IMR-90 (cell line): Measurements from ENCODE around the gene PRR13. TPM values are rescaled to one million over a fixed set of nuclear protein-coding genes. Genes with fewer than 3 reads are reported as not detected.
A peak's percentile ranks its signal among the peaks of the same experiment; 100 is the strongest.

Experiments used
- ATAC-seq: fragments of 200-7000 bp; cut with Tn5 transposase; 2 replicates; pipeline ENCODE4 v1.9.1; 2020; ENCODE audit warnings: low read depth, mild to moderate bottlenecking, moderate library complexity
- BruUV-seq: library from RNA; stranded (reverse); fragments of 400-500 nt; replicated peaks from 2 replicates; lab custom pipeline; 2021; lab: Mats Ljungman, UMichigan
- CTCF ChIA-PET: fragments of 300-600 bp; formaldehyde crosslinking; extraction: SDS; loops from one replicate; lab custom pipeline; 2021; ENCODE audit warnings: antibody characterized with exemption; lab: Yijun Ruan, JAX
- POLR2A ChIA-PET: fragments of 300-600 bp; sonication (Branson Sonifier 250); formaldehyde crosslinking; loops from one replicate; lab custom pipeline; 2022; ENCODE audit warnings: antibody characterized with exemption; ENCODE audit not compliant: unreplicated experiment; lab: Charles Lee
- DNase-seq: peaks from one replicate; pipeline ENCODE4 v3.0.0; 2013
- H2AFZ ChIP-seq: replicated peaks from 2 replicates; pipeline ENCODE3; 2013; ENCODE audit warnings: low read length, mild to moderate bottlenecking; ENCODE audit not compliant: poor library complexity
- H2AK5ac ChIP-seq: 2 replicates; pipeline ENCODE4 v1.6.1; 2013; ENCODE audit warnings: low read depth, low read length, inconsistent platforms
- H2AK9ac ChIP-seq: replicated peaks from 2 replicates; pipeline ENCODE3; 2013; ENCODE audit warnings: mild to moderate bottlenecking, low read depth, low read length, moderate library complexity; ENCODE audit not compliant: poor library complexity
- H2BK120ac ChIP-seq: 2 replicates; pipeline ENCODE4 v1.6.1; 2013; ENCODE audit warnings: low read depth, low read length, inconsistent platforms
- H2BK15ac ChIP-seq: 3 replicates; pipeline ENCODE4 v1.6.1; 2013; ENCODE audit warnings: low read depth, low read length, inconsistent platforms
- H2BK20ac ChIP-seq: 2 replicates; pipeline ENCODE4 v1.6.1; 2013; ENCODE audit warnings: low read depth, mild to moderate bottlenecking, inconsistent platforms, low read length, moderate library complexity
- H2BK5ac ChIP-seq: 2 replicates; pipeline ENCODE4 v1.6.1; 2013; ENCODE audit warnings: mild to moderate bottlenecking, low read depth, low read length, inconsistent platforms; ENCODE audit not compliant: poor library complexity, severe bottlenecking
- H3K14ac ChIP-seq: replicated peaks from 2 replicates; pipeline ENCODE4 v1.6.1; 2013; ENCODE audit warnings: low read depth, low read length, inconsistent platforms
- H3K18ac ChIP-seq: 2 replicates; pipeline ENCODE4 v1.6.1; 2013; ENCODE audit warnings: low read depth, low read length, control low read depth
- H3K23ac ChIP-seq: 2 replicates; pipeline ENCODE4 v1.6.1; 2013; ENCODE audit warnings: low read depth, low read length, inconsistent platforms
- H3K27ac ChIP-seq: 2 replicates; pipeline ENCODE4 v1.5.1; 2013; ENCODE audit warnings: mild to moderate bottlenecking, control low read depth, low read length; ENCODE audit not compliant: insufficient read depth
- H3K27me3 ChIP-seq: 2 replicates; pipeline ENCODE4 v1.6.1; 2013; ENCODE audit warnings: low read length; ENCODE audit not compliant: control insufficient read depth, insufficient read depth
- H3K36me3 ChIP-seq: 2 replicates; pipeline ENCODE4 v1.6.1; 2013; ENCODE audit warnings: low read length, mixed read lengths; ENCODE audit not compliant: control insufficient read depth, insufficient read depth
- H3K4ac ChIP-seq: 2 replicates; pipeline ENCODE4 v1.6.1; 2013; ENCODE audit warnings: low read depth, low read length, inconsistent platforms
- H3K4me1 ChIP-seq: 2 replicates; pipeline ENCODE4 v1.6.1; 2013; ENCODE audit warnings: low read length, mixed read lengths; ENCODE audit not compliant: control insufficient read depth, insufficient read depth
- H3K4me2 ChIP-seq: 2 replicates; pipeline ENCODE4 v1.6.1; 2013; ENCODE audit warnings: low read depth, mild to moderate bottlenecking, control low read depth, low read length, moderate library complexity
- H3K4me3 ChIP-seq: 2 replicates; pipeline ENCODE4 v1.5.1; 2013; ENCODE audit warnings: low read depth, mild to moderate bottlenecking, control low read depth, low read length, moderate library complexity; ENCODE audit not compliant: insufficient read depth
- H3K56ac ChIP-seq: 2 replicates; pipeline ENCODE4 v1.6.1; 2013; ENCODE audit warnings: low read length, inconsistent platforms; ENCODE audit not compliant: insufficient read depth; ENCODE audit errors: extremely low read depth
- H3K79me1 ChIP-seq, 2 experiments: 2 replicates each; pipeline ENCODE4 v1.6.1; 2013; ENCODE audit warnings: low read length in 2 of 2, inconsistent platforms in 1 of 2, low read depth in 1 of 2
- H3K9ac ChIP-seq: 2 replicates; pipeline ENCODE4 v1.6.1; 2013; ENCODE audit warnings: low read depth, low read length, control low read depth
- H3K9me1 ChIP-seq: 2 replicates; pipeline ENCODE4 v1.6.1; 2013; ENCODE audit warnings: low read length, inconsistent platforms; ENCODE audit not compliant: insufficient read depth
- H3K9me3 ChIP-seq: 2 replicates; pipeline ENCODE4 v1.6.1; 2013; ENCODE audit warnings: low read length; ENCODE audit not compliant: control insufficient read depth, insufficient read depth
- H4K20me1 ChIP-seq: 2 replicates; pipeline ENCODE4 v1.6.1; 2013; ENCODE audit warnings: low read length, inconsistent platforms; ENCODE audit not compliant: insufficient read depth
- H4K5ac ChIP-seq: 2 replicates; pipeline ENCODE4 v1.6.1; 2013; ENCODE audit warnings: mild to moderate bottlenecking, low read depth, low read length, control low read depth
- H4K8ac ChIP-seq, 2 experiments: 2 replicates each; pipeline ENCODE4 v1.6.1; 2013; ENCODE audit warnings: low read depth in 2 of 2, low read length in 2 of 2, control low read depth in 1 of 2, inconsistent platforms in 1 of 2
- H4K91ac ChIP-seq: 2 replicates; pipeline ENCODE4 v1.6.1; 2013; ENCODE audit warnings: low read depth, low read length, inconsistent platforms; ENCODE audit not compliant: insufficient read depth
- BHLHE40 ChIP-seq: fragments of 150-350 bp; IDR thresholded peaks from 2 replicates; pipeline ENCODE4 v1.6.1; 2016; ENCODE audit warnings: mild to moderate bottlenecking, low read depth, low read length
- CEBPB ChIP-seq: IDR thresholded peaks from 2 replicates; pipeline ENCODE4 v1.6.1; 2012; ENCODE audit warnings: low read depth, low read length, improper control_type of control experiment
- CHD1 ChIP-seq: IDR thresholded peaks from 2 replicates; pipeline ENCODE4 v1.6.1; 2012; ENCODE audit warnings: low read depth, low read length, improper control_type of control experiment
- FOS ChIP-seq: fragments of 150-350 bp; IDR thresholded peaks from 2 replicates; pipeline ENCODE4 v1.6.1; 2016; ENCODE audit warnings: low read depth, low read length
- MAFK ChIP-seq: IDR thresholded peaks from 2 replicates; pipeline ENCODE4 v1.6.1; 2012; ENCODE audit warnings: low read depth, low read length, improper control_type of control experiment
- MAZ ChIP-seq: IDR thresholded peaks from 2 replicates; pipeline ENCODE4 v1.6.1; 2012; ENCODE audit warnings: low read depth, mild to moderate bottlenecking, low read length, improper control_type of control experiment, moderate library complexity, borderline replicate concordance
- MXI1 ChIP-seq: IDR thresholded peaks from 2 replicates; pipeline ENCODE4 v1.6.1; 2012; ENCODE audit warnings: low read depth, mild to moderate bottlenecking, low read length, moderate library complexity, borderline replicate concordance
- NFE2L2 ChIP-seq: fragments of 150-350 bp; IDR thresholded peaks from 2 replicates; pipeline ENCODE4 v1.6.1; 2016; ENCODE audit warnings: low read depth, mild to moderate bottlenecking, low read length
- POLR2A ChIP-seq: IDR thresholded peaks from 2 replicates; pipeline ENCODE4 v1.6.1; 2012; ENCODE audit warnings: mild to moderate bottlenecking, low read depth, low read length
- RAD21 ChIP-seq: IDR thresholded peaks from 2 replicates; pipeline ENCODE4 v1.6.1; 2012; ENCODE audit warnings: low read length, improper control_type of control experiment
- RFX5 ChIP-seq: IDR thresholded peaks from 2 replicates; pipeline ENCODE4 v1.8.0; 2012; ENCODE audit warnings: low read depth, mild to moderate bottlenecking, low read length, moderate library complexity
- SMC3 ChIP-seq: fragments of 150-350 bp; IDR thresholded peaks from 2 replicates; pipeline ENCODE4 v1.6.1; 2016; ENCODE audit warnings: low read depth, mild to moderate bottlenecking, antibody characterized with exemption, low read length, moderate library complexity
- WGBS, 2 experiments: methylation state at CpG; one replicate each; pipeline versions ENCODE4 v1.1.5 to v1.1.7; 2013; ENCODE audit warnings: missing lambda C conversion rate in 2 of 2; ENCODE audit not compliant: insufficient read length in 1 of 2; ENCODE audit errors: extremely low coverage in 2 of 2; 5-methylcytosine and 5-hydroxymethylcytosine counted together
- dilution Hi-C: fragments of 300-500 bp; cut with HindIII; formaldehyde crosslinking; loops from one replicate; pipeline ENCODE4 v1.14.3; 2018; ENCODE audit warnings: low sequenced_read_pairs; ENCODE audit not compliant: unreplicated experiment
- in situ Hi-C: fragments of 300-500 bp; cut with MboI; formaldehyde crosslinking; loops from 3 replicates; pipeline ENCODE4 v1.14.3; 2019; ENCODE audit warnings: low sequenced_read_pairs, inconsistent platforms, mixed read lengths
- intact Hi-C: fragments of 100-400 bp; cut with micrococcal nuclease; formaldehyde crosslinking; loops from 2 replicates; pipeline ENCODE4 v1.10.0; 2022
- polyA plus RNA-seq, 3 experiments: library from polyadenylated mRNA; depleted of rRNA; stranded (reverse); fragments of >200 nt; gene quantifications; 2 replicates each; pipeline ENCODE4 v1.2.3, GENCODE V29; 2012; ENCODE audit warnings: low replicate concordance in 1 of 3
- total RNA-seq: library from RNA; depleted of rRNA; stranded (reverse); fragments of >200 nt; gene quantifications from 2 replicates; pipeline ENCODE4 v1.2.3, GENCODE V29; 2012
- TF ChIP-seq, protein P1 (sequence below): conservative IDR thresholded peaks from 2 replicates; pipeline ENCODE4 v1.5.1; 2012; ENCODE audit warnings: mild to moderate bottlenecking, low read depth, low read length, improper control_type of control experiment
- TF ChIP-seq, protein P2 (sequence below): fragments of 150-350 bp; IDR thresholded peaks from 2 replicates; pipeline ENCODE4 v1.6.1; 2017; ENCODE audit warnings: mild to moderate bottlenecking, antibody characterized with exemption, low read length, low read depth
- TF ChIP-seq, protein P3 (sequence below): fragments of 150-350 bp; IDR thresholded peaks from 2 replicates; pipeline ENCODE4 v1.6.1; 2016; ENCODE audit warnings: low read depth, mild to moderate bottlenecking, low read length, moderate library complexity, borderline replicate concordance

PRR13 gene
- total and polyA plus RNA-seq, 2 of the 4 experiments (the other 2 are of a cell fraction), result 25.5 to 114 TPM

DNA sequence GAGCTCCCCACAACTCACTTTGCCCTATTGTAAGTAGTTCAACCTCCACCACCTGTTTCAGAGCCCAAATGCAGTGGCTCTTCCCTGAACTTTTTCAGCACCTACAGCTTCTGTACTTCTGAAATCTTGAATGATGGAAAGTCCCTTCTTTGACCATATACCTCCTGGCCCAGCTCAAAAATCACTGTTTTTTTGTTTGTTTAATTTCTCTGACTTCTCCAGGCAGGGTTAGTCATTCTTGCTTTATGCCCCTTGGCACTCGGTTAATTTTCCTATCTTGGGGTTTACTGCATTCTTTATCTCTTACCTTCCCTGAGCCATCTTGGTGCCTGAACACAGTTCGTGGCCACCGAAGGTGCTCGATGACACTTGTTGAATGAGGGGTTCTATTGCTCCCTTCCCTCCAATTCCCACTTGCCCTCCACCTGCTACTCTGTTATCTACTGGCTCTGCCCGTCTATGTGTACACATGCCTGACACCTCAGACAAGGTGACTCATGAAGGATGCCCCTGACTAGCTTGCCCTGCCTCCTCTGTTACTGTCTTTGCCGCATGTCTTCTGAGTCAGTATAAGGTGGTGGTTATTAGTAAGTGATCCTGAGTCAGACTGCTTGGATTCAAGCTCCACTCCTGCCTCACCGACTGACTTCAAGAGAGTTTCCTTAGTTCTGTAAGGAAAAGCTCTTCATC is 13.5 kb upstream of the PRR13 start:
- Histone ChIP-seq H3K27ac (no peak overlapping the region), H3K4ac (0 out of 2 replicates have a peak overlapping the region, but pooled peaks have one; percentile 6), H4K8ac (no peak overlapping the region), H3K27me3 (peaks cover 10% of the 10 kb centered on the region; the same call in 1 of the 2 replicates), H2BK120ac (no peak overlapping the region), H2AFZ (no peak overlapping the region), H4K5ac (no peak overlapping the region), H4K20me1 (peaks cover 6% of the 10 kb centered on the region), H3K9me1 (peaks cover 18% of the 10 kb centered on the region; the same call in 1 of the 2 replicates), H3K4me1 (peaks cover 5% of the 10 kb centered on the region; the same call in 1 of the 2 replicates), H2BK15ac (no peak overlapping the region), H4K91ac (no peak overlapping the region), H2AK9ac (no peak overlapping the region), H2AK5ac (no peak overlapping the region), H3K36me3 (no peaks in the 10 kb centered on the region), H3K23ac (no peak overlapping the region), H2BK20ac (no peak overlapping the region), H3K56ac (no peak overlapping the region), H3K14ac (no peak overlapping the region), H3K79me1 (no peaks in the 10 kb centered on the region), H3K4me3 (no peak overlapping the region), H3K18ac (no peak overlapping the region), H3K9ac (no peak overlapping the region), H2BK5ac (no peak overlapping the region), H3K9me3 (no peaks in the 10 kb centered on the region), H3K4me2 (no peak overlapping the region)
- in situ Hi-C loops, result no loop called here
- CTCF ChIA-PET, result interaction anchor here (2.0 kb wide), 1 partner anchor 75 kb away, joined by 13 read pairs; no protein-coding TSS in a partner anchor
- dilution Hi-C loops, result no loop called here
- no CpG with 5 or more reads among the region's 7 CpGs for WGBS, 2 experiments
- POLR2A ChIA-PET, result no interaction called here
- DNase-seq (peak; percentile 97), ATAC-seq (peak; percentile 88)
- no TSS peak for BruUV-seq
- intact Hi-C loops, result no loop called here
- TF ChIP-seq, protein P1, sequence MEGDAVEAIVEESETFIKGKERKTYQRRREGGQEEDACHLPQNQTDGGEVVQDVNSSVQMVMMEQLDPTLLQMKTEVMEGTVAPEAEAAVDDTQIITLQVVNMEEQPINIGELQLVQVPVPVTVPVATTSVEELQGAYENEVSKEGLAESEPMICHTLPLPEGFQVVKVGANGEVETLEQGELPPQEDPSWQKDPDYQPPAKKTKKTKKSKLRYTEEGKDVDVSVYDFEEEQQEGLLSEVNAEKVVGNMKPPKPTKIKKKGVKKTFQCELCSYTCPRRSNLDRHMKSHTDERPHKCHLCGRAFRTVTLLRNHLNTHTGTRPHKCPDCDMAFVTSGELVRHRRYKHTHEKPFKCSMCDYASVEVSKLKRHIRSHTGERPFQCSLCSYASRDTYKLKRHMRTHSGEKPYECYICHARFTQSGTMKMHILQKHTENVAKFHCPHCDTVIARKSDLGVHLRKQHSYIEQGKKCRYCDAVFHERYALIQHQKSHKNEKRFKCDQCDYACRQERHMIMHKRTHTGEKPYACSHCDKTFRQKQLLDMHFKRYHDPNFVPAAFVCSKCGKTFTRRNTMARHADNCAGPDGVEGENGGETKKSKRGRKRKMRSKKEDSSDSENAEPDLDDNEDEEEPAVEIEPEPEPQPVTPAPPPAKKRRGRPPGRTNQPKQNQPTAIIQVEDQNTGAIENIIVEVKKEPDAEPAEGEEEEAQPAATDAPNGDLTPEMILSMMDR, result no peak
- no peak for TF ChIP-seq CHD1
- TF ChIP-seq SMC3, result no peak
- TF ChIP-seq, protein P2, sequence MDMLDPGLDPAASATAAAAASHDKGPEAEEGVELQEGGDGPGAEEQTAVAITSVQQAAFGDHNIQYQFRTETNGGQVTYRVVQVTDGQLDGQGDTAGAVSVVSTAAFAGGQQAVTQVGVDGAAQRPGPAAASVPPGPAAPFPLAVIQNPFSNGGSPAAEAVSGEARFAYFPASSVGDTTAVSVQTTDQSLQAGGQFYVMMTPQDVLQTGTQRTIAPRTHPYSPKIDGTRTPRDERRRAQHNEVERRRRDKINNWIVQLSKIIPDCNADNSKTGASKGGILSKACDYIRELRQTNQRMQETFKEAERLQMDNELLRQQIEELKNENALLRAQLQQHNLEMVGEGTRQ, result no peak
- TF ChIP-seq FOS, result peak; percentile 96
- peak; percentile 3; the same call in 1 of the 2 replicates for TF ChIP-seq MAFK
- TF ChIP-seq, protein P3, sequence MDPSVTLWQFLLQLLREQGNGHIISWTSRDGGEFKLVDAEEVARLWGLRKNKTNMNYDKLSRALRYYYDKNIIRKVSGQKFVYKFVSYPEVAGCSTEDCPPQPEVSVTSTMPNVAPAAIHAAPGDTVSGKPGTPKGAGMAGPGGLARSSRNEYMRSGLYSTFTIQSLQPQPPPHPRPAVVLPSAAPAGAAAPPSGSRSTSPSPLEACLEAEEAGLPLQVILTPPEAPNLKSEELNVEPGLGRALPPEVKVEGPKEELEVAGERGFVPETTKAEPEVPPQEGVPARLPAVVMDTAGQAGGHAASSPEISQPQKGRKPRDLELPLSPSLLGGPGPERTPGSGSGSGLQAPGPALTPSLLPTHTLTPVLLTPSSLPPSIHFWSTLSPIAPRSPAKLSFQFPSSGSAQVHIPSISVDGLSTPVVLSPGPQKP, result no peak
- TF ChIP-seq NFE2L2, result no peak
- peak; percentile 83 for TF ChIP-seq BHLHE40
- TF ChIP-seq CEBPB, result peak; percentile 41
- no peak for TF ChIP-seq RAD21
- peak; percentile 24; the same call in 1 of the 2 replicates for TF ChIP-seq MAZ
- TF ChIP-seq RFX5, result no peak
- 0 out of 2 replicates have a peak, but pooled peaks have one; percentile 65 for TF ChIP-seq MXI1
- no peak for TF ChIP-seq POLR2A
